Small intestine (tissue), 7 donors: ENCODE results near the gene IFIT2. TPM values are rescaled to one million over a fixed set of nuclear protein-coding genes. Genes with fewer than 3 reads are reported as not detected.
"Not testable (repeated sequence)": the region's sequence is repeated elsewhere in the genome, so short reads cannot be mapped to it uniquely, and the experiment has no call there.

Experiments used
- DNase-seq, 2 donors: peaks; one replicate each; pipeline versions ENCODE4 v3.0.0 to v3.0.0-alpha.2; 2013
- FAIRE-seq: peaks from 2 replicates; lab custom pipeline; 2012; peaks lifted over from hg19 to GRCh38; lab: Jason Lieb, UNC
- H3K27ac ChIP-seq, 3 donors: one replicate each; pipeline ENCODE4 v1.5.1; 2013; ENCODE audit warnings: low read length in 2 of 3, mild to moderate bottlenecking in 2 of 3, control low read depth in 1 of 3, inconsistent platforms in 1 of 3, low read depth in 1 of 3, moderate library complexity in 1 of 3
- H3K27me3 ChIP-seq, 3 donors: one replicate each; pipeline ENCODE4 v1.6.1; 2013; ENCODE audit warnings: low read length in 3 of 3, inconsistent platforms in 1 of 3; ENCODE audit not compliant: control insufficient read depth in 3 of 3, insufficient read depth in 3 of 3
- H3K36me3 ChIP-seq, 3 donors: one replicate each; pipeline ENCODE4 v1.6.1; 2013; ENCODE audit warnings: low read length in 3 of 3, inconsistent platforms in 1 of 3, low read depth in 1 of 3, mild to moderate bottlenecking in 1 of 3, moderate library complexity in 1 of 3; ENCODE audit not compliant: control insufficient read depth in 3 of 3, insufficient read depth in 2 of 3
- H3K4me1 ChIP-seq, 3 donors: one replicate each; pipeline ENCODE4 v1.6.1; 2013; ENCODE audit warnings: low read length in 2 of 3, inconsistent platforms in 1 of 3, low read depth in 1 of 3, mild to moderate bottlenecking in 1 of 3, moderate library complexity in 1 of 3; ENCODE audit not compliant: control insufficient read depth in 3 of 3, insufficient read depth in 2 of 3
- H3K4me3 ChIP-seq, 3 donors: one replicate each; pipeline ENCODE4 v1.5.1; 2013; ENCODE audit warnings: low read length in 3 of 3, control low read depth in 1 of 3, inconsistent platforms in 1 of 3, low read depth in 1 of 3, mild to moderate bottlenecking in 1 of 3, moderate library complexity in 1 of 3
- H3K9me3 ChIP-seq, 2 donors: one replicate each; pipeline ENCODE4 v1.6.1; 2013; ENCODE audit warnings: low read depth in 1 of 2, low read length in 1 of 2; ENCODE audit not compliant: control insufficient read depth in 2 of 2, insufficient read depth in 1 of 2
- WGBS, 3 donors: extraction: QIAGEN DNeasy Blood & Tissue Kit; methylation state at CpG; one replicate each; pipeline ENCODE4 v1.1.7; 2013; 5-methylcytosine and 5-hydroxymethylcytosine counted together
- polyA plus RNA-seq, 4 donors: library from polyadenylated mRNA; stranded (reverse) in 3 of 4; unstranded in 1 of 4; fragments of 200-250 nt in 3 of 4; fragments of 120-200 nt in 1 of 4; gene quantifications; one replicate each; pipeline versions ENCODE4 v1.2.1 to v1.2.3, GENCODE V29; 2013
- donor health status: healthy with polysubstance abuse.
- donor health status: control.
- donor health status: control.
- donor health status: Bipolar disorder and iron deficiency.
- donor health status: healthy.

IFIT2 gene
- polyA plus RNA-seq, 4 donors = 2.3 to 4.9 (median 4.5) TPM

GRCh38 chr10:89283936-89284475 lies 17.8 kb upstream of the IFIT2 start:
- 20 to 25% (median 23%) methylated on average over 4 of the region's 4 CpGs for WGBS, 3 donors
- FAIRE-seq (no peak), DNase-seq (peak; percentile 20 to 59)
- Histone ChIP-seq H3K27me3 (no peaks in the 10 kb centered on the region), H3K4me3 (peak overlapping the region in 1 of 3 donors; percentile 7), H3K4me1 (peaks cover 0 to 9% (median 3%) of the 10 kb centered on the region in 3 donors), H3K9me3 (no peaks in the 10 kb centered on the region), H3K27ac (peak overlapping the region in 2 of 3 donors; percentile 38 to 83), H3K36me3 (no peaks in the 10 kb centered on the region)

- not testable (repeated sequence) for H3K9me3 ChIP-seq, FAIRE-seq, H3K27me3 ChIP-seq, H3K4me1 ChIP-seq, H3K36me3 ChIP-seq, H3K4me3 ChIP-seq, DNase-seq
- WGBS, 3 donors = 91 to 93% (median 91%) methylated on average over 6 of the region's 6 CpGs
- peak overlapping the region in 2 of 3 donors; percentile 38 to 39 for H3K27ac ChIP-seq
Observed at GRCh38 chr10:89284711-89285110, 17.1 kb upstream of the IFIT2 start.

GRCh38 chr10:89285303-89285702 lies 16.5 kb upstream of the IFIT2 start:
- not testable (repeated sequence) for FAIRE-seq, H3K36me3 ChIP-seq, H3K27ac ChIP-seq, H3K27me3 ChIP-seq, H3K4me1 ChIP-seq, H3K4me3 ChIP-seq, H3K9me3 ChIP-seq, DNase-seq
- 73 to 83% (median 73%) methylated on average over 4 of the region's 4 CpGs for WGBS, 3 donors

- DNase-seq = no peak
- 83 to 92% (median 89%) methylated on average over 3 of the region's 3 CpGs for WGBS, 3 donors
- no peak overlapping the region for H3K27ac ChIP-seq
- peaks cover 0 to 5% of the 10 kb centered on the region in 2 donors for H3K9me3 ChIP-seq
- no peaks in the 10 kb centered on the region for H3K27me3 ChIP-seq
- FAIRE-seq = no peak
- H3K4me1 ChIP-seq = peaks cover 0 to 3% (median 0%) of the 10 kb centered on the region in 3 donors
- no peak overlapping the region for H3K4me3 ChIP-seq
- no peaks in the 10 kb centered on the region for H3K36me3 ChIP-seq
Observed at GRCh38 chr10:89294721-89295239, 7.1 kb upstream of the IFIT2 start.

GRCh38 chr10:89295597-89295996 lies 6.2 kb upstream of the IFIT2 start:
- 34 to 68% (median 53%) methylated on average over 1 of the region's 1 CpG for WGBS, 3 donors
- Histone ChIP-seq H3K27ac (no peak overlapping the region), H3K4me1 (peaks cover 0 to 3% (median 0%) of the 10 kb centered on the region in 3 donors), H3K9me3 (peaks cover 0 to 5% of the 10 kb centered on the region in 2 donors), H3K4me3 (no peak overlapping the region), H3K36me3 (no peaks in the 10 kb centered on the region), H3K27me3 (no peaks in the 10 kb centered on the region)
- FAIRE-seq (no peak), DNase-seq (peak in 1 of 2 donors; percentile 28)

- H3K4me3 ChIP-seq = no peak overlapping the region
- H3K9me3 ChIP-seq = peaks cover 0 to 5% of the 10 kb centered on the region in 2 donors
- 60 to 91% (median 88%) methylated on average over 5 of the region's 5 CpGs for WGBS, 3 donors
- DNase-seq (no peak), FAIRE-seq (no peak)
- no peaks in the 10 kb centered on the region for H3K27me3 ChIP-seq
- H3K4me1 ChIP-seq = peaks cover 0 to 4% (median 3%) of the 10 kb centered on the region in 3 donors
- H3K27ac ChIP-seq = peak overlapping the region in 1 of 3 donors; percentile 64
- no peaks in the 10 kb centered on the region for H3K36me3 ChIP-seq
Observed at GRCh38 chr10:89296220-89296648, 5.6 kb upstream of the IFIT2 start.

- no peak for FAIRE-seq
- WGBS, 3 donors = 94 to 100% (median 99%) methylated on average over 4 of the region's 4 CpGs
- H3K27me3 ChIP-seq = no peaks in the 10 kb centered on the region
- H3K27ac ChIP-seq = no peak overlapping the region
- H3K4me3 ChIP-seq = no peak overlapping the region
- DNase-seq = no peak
- no peaks in the 10 kb centered on the region for H3K36me3 ChIP-seq
- peaks cover 0 to 5% of the 10 kb centered on the region in 2 donors for H3K9me3 ChIP-seq
- H3K4me1 ChIP-seq = peaks cover 0 to 7% (median 3%) of the 10 kb centered on the region in 3 donors
Observed at GRCh38 chr10:89297356-89297755, 4.5 kb upstream of the IFIT2 start.

- Histone ChIP-seq H3K4me3 (no peak overlapping the region), H3K4me1 (peaks cover 0 to 7% (median 3%) of the 10 kb centered on the region in 3 donors), H3K27me3 (no peaks in the 10 kb centered on the region), H3K27ac (no peak overlapping the region), H3K9me3 (peaks cover 0 to 5% of the 10 kb centered on the region in 2 donors), H3K36me3 (no peaks in the 10 kb centered on the region)
- FAIRE-seq (no peak), DNase-seq (no peak)
- WGBS, 3 donors = 95 to 99% (median 96%) methylated on average over 5 of the region's 5 CpGs
Observed at GRCh38 chr10:89297791-89298190, 4.1 kb upstream of the IFIT2 start.
